Measurements from ENCODE around the gene MLXIP.
"Not testable (repeated sequence)": the region's sequence is repeated elsewhere in the genome, so short reads cannot be mapped to it uniquely, and the experiment has no call there.

MLXIP gene

DNA sequence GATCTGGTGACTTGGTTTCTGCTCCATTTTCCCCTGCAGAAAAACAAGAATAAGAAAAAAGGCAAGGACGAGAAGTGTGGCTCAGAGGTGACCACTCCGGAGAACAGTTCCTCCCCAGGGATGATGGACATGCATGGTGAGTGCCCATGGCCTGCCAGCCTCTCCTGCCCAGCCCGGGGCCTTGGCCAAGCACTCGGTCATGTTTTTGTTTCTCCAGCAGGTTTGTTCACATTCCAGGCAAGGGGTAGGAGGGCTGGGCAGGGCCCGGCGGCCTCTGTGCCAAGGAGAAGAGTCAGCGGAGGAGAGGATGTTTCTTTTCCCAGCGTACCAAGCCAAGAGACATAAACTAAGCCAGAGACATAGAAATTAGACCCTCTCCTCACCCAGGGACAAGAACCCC lies 43.3 kb upstream of the MLXIP start:
- DNase-seq (ENCODE audit: low read depth) = no peak
- TF ChIP-seq, protein P1, sequence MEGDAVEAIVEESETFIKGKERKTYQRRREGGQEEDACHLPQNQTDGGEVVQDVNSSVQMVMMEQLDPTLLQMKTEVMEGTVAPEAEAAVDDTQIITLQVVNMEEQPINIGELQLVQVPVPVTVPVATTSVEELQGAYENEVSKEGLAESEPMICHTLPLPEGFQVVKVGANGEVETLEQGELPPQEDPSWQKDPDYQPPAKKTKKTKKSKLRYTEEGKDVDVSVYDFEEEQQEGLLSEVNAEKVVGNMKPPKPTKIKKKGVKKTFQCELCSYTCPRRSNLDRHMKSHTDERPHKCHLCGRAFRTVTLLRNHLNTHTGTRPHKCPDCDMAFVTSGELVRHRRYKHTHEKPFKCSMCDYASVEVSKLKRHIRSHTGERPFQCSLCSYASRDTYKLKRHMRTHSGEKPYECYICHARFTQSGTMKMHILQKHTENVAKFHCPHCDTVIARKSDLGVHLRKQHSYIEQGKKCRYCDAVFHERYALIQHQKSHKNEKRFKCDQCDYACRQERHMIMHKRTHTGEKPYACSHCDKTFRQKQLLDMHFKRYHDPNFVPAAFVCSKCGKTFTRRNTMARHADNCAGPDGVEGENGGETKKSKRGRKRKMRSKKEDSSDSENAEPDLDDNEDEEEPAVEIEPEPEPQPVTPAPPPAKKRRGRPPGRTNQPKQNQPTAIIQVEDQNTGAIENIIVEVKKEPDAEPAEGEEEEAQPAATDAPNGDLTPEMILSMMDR (conservative IDR thresholded peaks at IDR 0.05; ENCODE audit: low read length) = no peak
- no peak overlapping the region for H3K4me3 ChIP-seq (ENCODE audit: low read length)

DNA sequence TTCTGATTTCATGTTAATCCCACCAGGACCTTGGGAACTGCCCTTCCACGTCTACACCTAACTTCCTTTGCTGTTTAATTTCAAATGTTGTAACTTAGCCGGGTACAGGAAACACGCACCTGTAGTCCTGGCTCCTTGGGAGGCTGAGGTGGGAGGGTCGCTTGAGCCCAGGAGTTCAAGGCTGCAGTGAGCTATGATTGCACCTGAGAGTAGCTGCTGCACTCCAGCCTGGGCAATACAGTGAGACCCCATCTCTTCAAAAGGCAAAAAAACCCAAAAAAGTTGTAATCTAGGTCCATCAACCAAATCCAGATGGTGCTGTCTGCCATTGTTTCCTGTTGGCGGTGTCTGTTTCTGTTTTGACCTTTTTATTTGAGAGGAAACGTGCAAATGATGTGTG lies 42.4 kb upstream of the MLXIP start:
- no peak overlapping the region for H3K4me3 ChIP-seq (ENCODE audit: low read length)
- TF ChIP-seq, protein P1 (conservative IDR thresholded peaks at IDR 0.05; ENCODE audit: low read length) = no peak
- DNase-seq (ENCODE audit: low read depth) = no peak

DNA sequence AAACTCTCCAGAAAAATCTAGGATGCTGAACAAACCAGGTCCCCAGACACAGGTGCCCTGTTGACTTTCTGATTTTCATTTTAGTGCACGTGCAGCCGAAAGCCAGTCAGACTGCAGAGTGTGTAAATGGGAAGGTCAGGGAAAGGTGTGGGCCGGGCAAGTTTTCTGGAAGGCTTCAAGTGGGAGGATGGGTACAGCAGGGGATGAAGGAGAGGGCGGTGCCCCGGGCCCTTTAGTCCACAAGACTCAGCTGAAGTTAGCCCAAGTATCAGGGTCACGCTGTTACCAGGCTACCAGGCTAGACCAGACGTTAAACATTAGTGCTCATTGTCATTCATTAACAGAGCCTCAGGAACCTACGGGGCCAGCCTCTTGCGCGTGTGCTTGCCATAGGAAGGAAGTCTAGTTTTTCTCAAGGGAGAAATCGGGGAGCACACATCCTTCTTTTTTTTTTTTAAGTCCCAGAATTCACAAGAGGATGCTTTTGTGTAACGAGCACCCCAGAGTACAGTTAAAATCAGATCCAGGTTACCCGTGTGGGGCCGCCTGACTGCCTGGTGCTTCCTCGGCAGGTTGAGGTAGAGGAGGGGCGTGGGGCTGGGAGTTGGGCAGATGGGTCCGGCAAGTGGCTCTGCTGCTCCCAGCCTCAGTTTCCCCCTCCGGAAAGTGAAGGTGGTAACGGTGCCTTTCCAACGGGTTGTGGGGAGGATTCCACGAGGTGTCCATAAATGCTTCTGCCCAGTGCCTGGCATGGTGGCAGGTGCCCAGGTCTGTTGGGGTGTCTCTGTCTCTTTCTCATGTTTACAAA lies 37.8 kb upstream of the MLXIP start:
- no peak overlapping the region for H3K4me3 ChIP-seq (ENCODE audit: low read length)
- DNase-seq (ENCODE audit: low read depth) = no peak
- TF ChIP-seq, protein P1 (conservative IDR thresholded peaks at IDR 0.05; ENCODE audit: low read length) = no peak

DNA sequence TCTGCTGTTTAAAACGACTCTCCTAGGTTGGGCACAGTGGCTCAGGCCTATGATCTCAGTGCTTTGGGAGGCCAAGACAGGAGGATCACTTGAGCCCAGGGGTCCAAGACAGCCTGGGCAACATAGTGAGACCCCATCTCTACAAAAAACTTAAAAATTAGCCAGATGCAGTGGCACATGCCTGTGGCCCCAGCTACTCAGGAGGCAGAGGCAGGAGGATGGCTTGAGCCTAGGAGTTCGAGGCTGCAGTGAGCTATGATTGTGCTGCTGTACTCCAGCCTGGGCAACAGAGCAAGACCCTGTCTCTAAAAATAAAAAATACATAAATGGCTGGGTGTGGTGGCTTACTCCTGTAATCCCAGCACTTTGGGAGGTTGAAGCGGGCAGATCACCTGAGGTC lies 37.1 kb upstream of the MLXIP start:
- not testable (repeated sequence) for H3K4me3 ChIP-seq (ENCODE audit: low read length); DNase-seq (ENCODE audit: low read depth)

DNA sequence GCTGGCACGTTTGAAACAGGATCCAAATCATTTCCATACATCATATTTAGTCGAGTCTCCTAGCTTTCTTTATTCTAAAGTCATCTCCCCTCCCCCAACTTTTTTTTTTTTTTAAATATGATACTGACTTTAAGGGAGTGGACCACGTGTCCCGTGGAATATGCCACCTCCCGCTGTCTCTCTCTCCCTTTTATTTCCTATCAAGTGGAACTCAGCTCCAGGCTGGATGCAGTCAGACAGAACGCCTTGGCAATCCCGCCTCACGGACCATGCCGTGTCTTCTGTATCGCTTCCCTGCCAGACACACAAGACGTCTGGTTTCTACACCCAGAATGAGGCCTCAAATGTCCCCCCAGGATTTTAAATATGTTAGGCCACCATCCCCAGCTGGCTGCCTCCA lies 35.6 kb upstream of the MLXIP start:
- TF ChIP-seq, protein P1 (conservative IDR thresholded peaks at IDR 0.05; ENCODE audit: low read length) = no peak
- H3K4me3 ChIP-seq (ENCODE audit: low read length) = no peak overlapping the region
- no peak for DNase-seq (ENCODE audit: low read depth)

DNA sequence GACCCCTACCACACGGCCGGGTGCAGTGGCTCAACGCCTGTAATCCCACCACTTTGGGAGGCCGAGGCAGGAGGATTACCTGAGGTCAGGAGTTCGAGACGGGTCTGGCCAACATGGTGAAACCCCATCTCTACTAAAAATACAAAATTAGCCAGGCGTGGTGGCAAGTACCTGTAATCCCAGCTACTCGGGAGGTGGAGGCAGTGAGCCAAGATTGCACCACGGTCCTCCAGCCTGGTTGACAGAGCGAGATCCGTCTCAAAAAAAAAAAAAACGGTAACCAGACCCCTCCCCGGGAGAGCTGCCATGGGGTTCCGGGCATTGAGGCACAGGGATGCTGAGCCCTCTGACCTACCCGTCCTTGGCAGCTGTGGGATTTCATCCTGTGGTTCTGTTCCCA lies 35.1 kb upstream of the MLXIP start:
- TF ChIP-seq, protein P1 (conservative IDR thresholded peaks at IDR 0.05; ENCODE audit: low read length) = no peak
- H3K4me3 ChIP-seq (ENCODE audit: low read length) = no peak overlapping the region
- no peak for DNase-seq (ENCODE audit: low read depth)

DNA sequence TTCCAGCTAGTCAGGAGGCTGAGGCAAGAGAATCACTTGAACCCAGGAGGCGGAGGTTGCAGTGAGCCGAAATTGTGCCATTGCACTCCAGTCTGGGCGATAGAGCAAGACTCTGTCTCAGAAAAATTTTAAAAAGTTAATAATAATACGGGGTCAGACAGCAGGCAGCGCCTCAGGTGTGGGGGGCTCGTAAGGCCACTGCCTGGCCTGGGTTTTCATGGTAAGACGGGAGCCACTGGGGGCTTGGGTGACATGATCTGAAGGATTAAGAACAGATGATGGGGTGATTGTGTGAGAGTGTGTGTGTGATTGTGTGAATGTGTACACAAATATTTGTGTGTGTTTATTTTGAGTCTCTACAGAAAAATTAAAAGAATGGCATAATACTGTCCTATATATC lies 33.3 kb upstream of the MLXIP start:
- no peak for DNase-seq (ENCODE audit: low read depth)
- H3K4me3 ChIP-seq (ENCODE audit: low read length) = no peak overlapping the region
- TF ChIP-seq, protein P1 (conservative IDR thresholded peaks at IDR 0.05; ENCODE audit: low read length) = no peak

Measured in AG10803 (cell line).